GM19467 (cell line): ENCODE data around the gene DIDO1.
"Not testable (repeated sequence)": the region's sequence is repeated elsewhere in the genome, so short reads cannot be mapped to it uniquely, and the experiment has no call there.

Experiments
- ATAC-seq: cut with Tn5 transposase; IDR thresholded peaks from one replicate; pipeline ENCODE4 v1.9.1; 2021; ENCODE audit warnings: mild to moderate bottlenecking, moderate library complexity; ENCODE audit not compliant: unreplicated experiment

The DIDO1 gene

GRCh38 chr20:62933966-62934365 is 7.7 kb upstream of the DIDO1 start:
- no peak for ATAC-seq

- no peak for ATAC-seq
Measured at GRCh38 chr20:62931464-62931863, 5.2 kb upstream of the DIDO1 start.

- ATAC-seq = no peak
Measured at GRCh38 chr20:62929051-62929538, 2.8 kb upstream of the DIDO1 start.

GRCh38 chr20:62928246-62928939 is 2.1 kb upstream of the DIDO1 start:
- no peak for ATAC-seq

GRCh38 chr20:62927128-62927705 is 912 bp upstream of the DIDO1 start:
- ATAC-seq = no peak

- peak; percentile 17 for ATAC-seq
Measured at GRCh38 chr20:62925420-62926228, 681 bp downstream of the DIDO1 start.

GRCh38 chr20:62925076-62925419 is 1.3 kb downstream of the DIDO1 start:
- ATAC-seq = no peak

GRCh38 chr20:62924442-62925075 is 1.7 kb downstream of the DIDO1 start:
- no peak for ATAC-seq

GRCh38 chr20:62923669-62924441 is 2.5 kb downstream of the DIDO1 start:
- no peak for ATAC-seq

- not testable (repeated sequence) for ATAC-seq
Measured at GRCh38 chr20:62923059-62923668, 3.1 kb downstream of the DIDO1 start.

- ATAC-seq = no peak
Measured at GRCh38 chr20:62922451-62922921, 3.8 kb downstream of the DIDO1 start.

- no peak for ATAC-seq
Measured at GRCh38 chr20:62921119-62921687, 5.1 kb downstream of the DIDO1 start.

GRCh38 chr20:62920039-62920645 is 6.2 kb downstream of the DIDO1 start:
- ATAC-seq = no peak

GRCh38 chr20:62918831-62919230 is 7.5 kb downstream of the DIDO1 start:
- ATAC-seq = no peak

- ATAC-seq = no peak
Measured at GRCh38 chr20:62918147-62918546, 8.2 kb downstream of the DIDO1 start.

GRCh38 chr20:62917720-62918119 is 8.6 kb downstream of the DIDO1 start:
- ATAC-seq = no peak

GRCh38 chr20:62916703-62917476 is 9.4 kb downstream of the DIDO1 start:
- no peak for ATAC-seq

- ATAC-seq = no peak
Measured at GRCh38 chr20:62914970-62915457, 11.3 kb downstream of the DIDO1 start.
